Naive thymus-derived CD8-positive, alpha-beta T cell (primary cell): ENCODE results near the gene SPDYE4. TPM values are rescaled to one million over a fixed set of nuclear protein-coding genes. Genes with fewer than 3 reads are reported as not detected.
A peak's percentile ranks its signal among the peaks of the same experiment; 100 is the strongest.

Experiments
- ATAC-seq, 2 donors: fragments of 150-1000 bp; cut with Tn5 transposase in 1 of 2; sonication (Bioruptor Pico), chemical (Tn5 transposase) in 1 of 2; 1 replicate in 1 of 2; 2 replicates in 1 of 2; pipeline ENCODE4 v1.10.0; 2021; ENCODE audit warnings: mild to moderate bottlenecking in 2 of 2, moderate library complexity in 2 of 2
- POLR2A ChIA-PET: fragments of 350-600 bp; sonication (Branson Sonifier 250); formaldehyde crosslinking; loops from one replicate; lab custom pipeline; 2021; ENCODE audit warnings: antibody characterized with exemption; lab: Charles Lee
- DNase-seq, 10 donors: peaks; one replicate each; pipeline versions ENCODE4 v3.0.0 to v3.0.0-alpha.2; 2020 to 2022
- H3K27ac Mint-ChIP-seq, 10 donors: one replicate each; pipeline ENCODE4 v1.8.0; 2020 to 2022; ENCODE audit warnings: mild to moderate bottlenecking in 10 of 10, mixed read lengths in 10 of 10, moderate library complexity in 4 of 10, inconsistent platforms in 1 of 10
- H3K27me3 Mint-ChIP-seq, 5 donors: one replicate each; pipeline ENCODE4 v1.8.0; 2021 to 2022; ENCODE audit warnings: mixed read lengths in 5 of 5
- H3K36me3 Mint-ChIP-seq, 3 donors: one replicate each; pipeline ENCODE4 v1.8.0; 2020 to 2022; ENCODE audit warnings: mixed read lengths in 3 of 3, mild to moderate bottlenecking in 2 of 3, inconsistent platforms in 1 of 3
- H3K4me1 Mint-ChIP-seq, 4 donors: one replicate each; pipeline ENCODE4 v1.8.0; 2021 to 2022; ENCODE audit warnings: mixed read lengths in 4 of 4
- H3K4me3 Mint-ChIP-seq, 10 donors: one replicate each; pipeline ENCODE4 v1.8.0; 2020 to 2022; ENCODE audit warnings: mild to moderate bottlenecking in 10 of 10, mixed read lengths in 10 of 10, moderate library complexity in 6 of 10, inconsistent platforms in 1 of 10
- H3K9me3 Mint-ChIP-seq, 9 donors: one replicate each; pipeline ENCODE4 v1.8.0; 2020 to 2022; ENCODE audit warnings: mixed read lengths in 9 of 9, mild to moderate bottlenecking in 3 of 9, inconsistent platforms in 1 of 9, moderate library complexity in 1 of 9
- polyA plus RNA-seq, 3 donors: library from polyadenylated mRNA; unstranded; fragments of 300-500 nt; fragmentation: Illumina TruSeq; gene quantifications; one replicate each; pipeline ENCODE4 v1.2.3, GENCODE V29; 2021
- total RNA-seq, 8 experiments: library from RNA in 2 of 8; stranded (reverse) in 2 of 8; gene quantifications; one replicate each; pipeline ENCODE4 v1.2.3 and lab custom pipeline; 2021 to 2026

Gene SPDYE4
- total and polyA plus RNA-seq, 5 experiments from 2014 or later, result not detected

- ATAC-seq (no peak), DNase-seq (no peak)
- Mint-ChIP-seq H3K27ac (no peak overlapping the region), H3K9me3 (peaks cover 0 to 22% (median 12%) of the 10 kb centered on the region in 9 donors), H3K4me1 (no peaks in the 10 kb centered on the region), H3K27me3 (peaks cover 8 to 28% (median 12%) of the 10 kb centered on the region in 5 donors), H3K36me3 (peaks cover 0 to 20% (median 14%) of the 10 kb centered on the region in 3 donors), H3K4me3 (no peak overlapping the region)
- POLR2A ChIA-PET, result no interaction called here
Measured at GRCh38 chr17:8776248-8776647, 17.9 kb upstream of the SPDYE4 start.

DNA sequence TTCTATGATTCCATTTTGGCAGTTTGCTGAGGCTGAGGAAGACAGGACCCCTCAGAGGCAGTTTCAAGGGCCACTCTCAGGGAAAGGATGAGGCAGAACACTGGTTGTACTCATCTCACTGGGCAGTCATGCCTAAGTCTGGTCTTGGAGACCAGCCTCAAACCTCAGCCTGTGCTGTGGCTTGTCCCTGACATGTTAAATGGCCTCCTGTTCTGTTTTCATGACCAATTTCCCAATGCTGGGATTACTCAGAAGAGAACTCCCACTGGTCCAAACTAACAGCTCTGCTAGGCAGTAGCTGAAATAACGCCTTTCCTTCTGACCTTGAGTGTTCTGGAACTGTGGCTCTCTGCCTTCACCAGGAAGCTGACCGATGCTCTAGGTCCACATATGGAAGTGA, 8.4 kb upstream of the SPDYE4 start:
- H3K4me1 Mint-ChIP-seq, result no peaks in the 10 kb centered on the region
- peaks cover 3 to 13% (median 8%) of the 10 kb centered on the region in 5 donors for H3K27me3 Mint-ChIP-seq
- no peaks in the 10 kb centered on the region for H3K36me3 Mint-ChIP-seq
- H3K9me3 Mint-ChIP-seq, result peaks cover 0 to 3% (median 0%) of the 10 kb centered on the region in 9 donors
- H3K4me3 Mint-ChIP-seq, result no peak overlapping the region
- ATAC-seq (no peak), DNase-seq (no peak)
- POLR2A ChIA-PET, result interaction anchor here (0.6 kb wide), 1 partner anchor 26 kb away, joined by 3 read pairs; no protein-coding TSS in a partner anchor
- H3K27ac Mint-ChIP-seq, result no peak overlapping the region

DNA sequence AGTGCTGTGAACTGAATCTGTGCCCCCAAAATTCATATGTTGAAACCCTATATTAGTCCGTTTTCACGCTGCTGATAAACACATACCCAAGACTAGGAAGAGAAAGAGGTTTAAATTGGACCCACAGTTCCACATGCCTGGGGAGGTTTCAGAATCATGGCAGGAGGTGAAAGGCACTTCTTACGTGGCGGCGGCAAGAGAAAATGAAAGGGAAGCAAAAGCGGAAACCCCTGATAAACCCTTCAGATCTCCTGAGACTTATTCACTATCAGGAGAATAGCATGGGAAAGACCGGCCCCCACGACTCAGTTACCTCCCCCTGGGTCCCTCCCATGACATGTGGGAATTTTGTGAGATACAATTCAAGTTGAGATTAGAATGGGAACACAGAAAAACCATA, 3.7 kb upstream of the SPDYE4 start:
- no peak for ATAC-seq
- peaks cover 0 to 3% (median 0%) of the 10 kb centered on the region in 9 donors for H3K9me3 Mint-ChIP-seq
- H3K27me3 Mint-ChIP-seq, result peaks cover 0 to 13% (median 6%) of the 10 kb centered on the region in 5 donors
- DNase-seq, result no peak
- no peaks in the 10 kb centered on the region for H3K4me1 Mint-ChIP-seq
- H3K27ac Mint-ChIP-seq, result peak overlapping the region in 1 of 10 donors; percentile 1
- POLR2A ChIA-PET, result no interaction called here
- no peak overlapping the region for H3K4me3 Mint-ChIP-seq
- H3K36me3 Mint-ChIP-seq, result no peaks in the 10 kb centered on the region

DNA sequence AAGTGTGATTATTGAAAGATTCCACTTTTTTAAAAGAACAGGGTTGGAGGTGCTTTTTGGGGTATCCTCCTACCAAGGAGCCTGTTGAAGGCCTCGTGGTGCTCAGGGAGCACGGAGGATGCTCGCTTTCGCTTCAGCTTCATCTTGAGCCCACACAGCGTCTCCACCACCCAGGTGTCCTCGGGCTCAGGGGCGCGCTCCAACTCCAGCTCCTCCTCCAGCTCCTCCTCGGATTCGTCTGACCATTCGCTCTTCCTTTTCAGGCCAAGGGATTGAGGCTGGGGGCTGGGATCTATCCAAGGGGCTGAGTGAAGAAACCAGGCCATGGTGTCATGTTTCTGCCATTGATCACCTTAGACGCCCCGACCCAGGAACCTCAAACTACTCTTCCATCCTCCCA, 1.2 kb downstream of the SPDYE4 start:
- Mint-ChIP-seq H3K4me3 (no peak overlapping the region), H3K9me3 (no peaks in the 10 kb centered on the region), H3K27ac (no peak overlapping the region), H3K27me3 (peaks cover 6 to 32% (median 14%) of the 10 kb centered on the region in 5 donors), H3K4me1 (peaks cover 0 to 3% (median 0%) of the 10 kb centered on the region in 4 donors), H3K36me3 (no peaks in the 10 kb centered on the region)
- ATAC-seq (no peak), DNase-seq (no peak)
- POLR2A ChIA-PET, result no interaction called here

DNA sequence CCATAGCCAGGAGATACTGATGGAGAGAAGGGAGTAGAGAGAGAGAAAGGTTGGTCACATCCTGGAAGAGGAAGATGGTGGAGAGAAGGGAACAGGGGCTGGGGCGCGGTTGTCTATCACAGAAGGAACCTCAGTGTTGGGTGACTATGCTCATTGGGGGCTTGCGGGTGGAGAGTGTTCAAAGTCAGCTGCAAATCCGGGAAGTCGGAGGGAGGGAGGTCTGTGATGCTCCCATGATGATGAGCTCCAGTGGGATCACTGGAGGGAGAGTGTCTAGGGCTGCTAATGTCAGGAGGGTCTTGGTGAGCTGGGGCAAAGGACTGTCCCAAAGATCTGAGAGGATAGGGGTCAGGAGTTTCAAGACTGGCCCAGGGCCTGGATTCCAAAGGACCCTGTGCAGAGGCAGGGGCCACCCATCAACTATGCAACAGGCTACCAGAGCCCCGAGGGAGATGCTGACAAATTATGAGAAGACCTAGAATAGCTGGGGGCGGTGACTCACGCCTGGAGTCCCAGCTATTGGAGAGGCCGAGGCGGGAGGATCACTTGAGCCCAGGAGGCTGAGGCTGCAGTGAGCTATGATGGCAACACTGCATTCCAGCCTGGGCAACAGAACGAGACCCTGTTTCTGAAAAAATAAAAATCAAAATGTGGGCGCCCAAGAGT, 2.6 kb downstream of the SPDYE4 start:
- peak overlapping the region in 1 of 10 donors; percentile 5 for H3K27ac Mint-ChIP-seq

DNA sequence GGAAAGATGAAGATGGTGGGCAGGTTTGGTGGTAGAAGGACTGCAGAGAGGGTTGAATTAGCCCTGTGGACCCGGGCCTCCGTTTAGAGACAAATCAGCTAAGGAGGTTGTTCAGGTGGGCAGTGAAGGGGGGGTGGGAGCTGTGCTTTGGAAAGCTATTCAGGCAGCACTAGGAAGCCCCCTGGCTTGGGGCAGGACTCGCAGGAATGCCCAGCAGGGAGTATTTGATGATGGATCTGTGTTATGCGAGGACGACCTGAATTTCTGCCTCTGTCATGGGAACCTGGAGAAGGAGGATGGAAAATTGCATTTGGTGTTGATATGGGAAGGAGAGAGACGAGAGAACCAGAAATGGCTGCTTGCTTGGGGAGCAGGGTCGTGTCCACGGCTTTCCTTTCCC, 3.5 kb downstream of the SPDYE4 start:
- H3K9me3 Mint-ChIP-seq, result no peaks in the 10 kb centered on the region
- H3K4me1 Mint-ChIP-seq, result peaks cover 0 to 3% (median 0%) of the 10 kb centered on the region in 4 donors
- H3K27ac Mint-ChIP-seq, result no peak overlapping the region
- H3K36me3 Mint-ChIP-seq, result no peaks in the 10 kb centered on the region
- POLR2A ChIA-PET, result no interaction called here
- H3K4me3 Mint-ChIP-seq, result no peak overlapping the region
- H3K27me3 Mint-ChIP-seq, result peaks cover 6 to 32% (median 14%) of the 10 kb centered on the region in 5 donors
- DNase-seq (no peak), ATAC-seq (no peak)

More for the DNA sequence above, 2.6 kb downstream of the SPDYE4 start:
- Mint-ChIP-seq H3K36me3 (no peaks in the 10 kb centered on the region), H3K27me3 (peaks cover 6 to 32% (median 14%) of the 10 kb centered on the region in 5 donors), H3K9me3 (no peaks in the 10 kb centered on the region), H3K4me1 (peaks cover 0 to 3% (median 0%) of the 10 kb centered on the region in 4 donors), H3K4me3 (no peak overlapping the region)
- DNase-seq, result no peak
- ATAC-seq, result no peak
- POLR2A ChIA-PET, result no interaction called here

DNA sequence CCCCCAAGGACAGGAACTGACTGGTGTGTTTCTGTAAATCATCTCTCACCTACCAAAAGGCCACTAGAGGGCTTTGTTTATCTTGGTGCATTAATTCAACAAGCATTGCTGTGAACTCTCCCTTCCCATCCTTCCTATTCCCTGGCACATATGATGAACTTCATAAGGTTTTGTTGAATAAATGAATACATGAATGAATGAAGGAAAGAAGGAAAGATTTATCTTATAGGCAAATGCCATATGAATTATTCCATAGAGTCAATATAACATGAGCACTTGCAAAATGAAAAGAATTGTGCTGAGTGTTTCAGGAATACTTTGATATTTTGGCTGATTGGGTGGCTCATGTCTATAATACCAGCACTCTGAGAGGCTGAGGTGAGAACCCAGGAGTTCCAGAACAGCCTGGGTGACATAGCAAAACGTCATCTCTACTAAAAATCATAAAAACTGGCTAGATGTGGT, 4.3 kb downstream of the SPDYE4 start:
- no peak overlapping the region for H3K27ac Mint-ChIP-seq
- H3K27me3 Mint-ChIP-seq, result peaks cover 6 to 32% (median 15%) of the 10 kb centered on the region in 5 donors
- no peak overlapping the region for H3K4me3 Mint-ChIP-seq
- H3K36me3 Mint-ChIP-seq, result no peaks in the 10 kb centered on the region
- POLR2A ChIA-PET, result no interaction called here
- ATAC-seq, result no peak
- H3K9me3 Mint-ChIP-seq, result no peaks in the 10 kb centered on the region
- DNase-seq, result peak in 1 of 10 donors; percentile 11
- H3K4me1 Mint-ChIP-seq, result peaks cover 0 to 3% (median under 1%) of the 10 kb centered on the region in 4 donors

DNA sequence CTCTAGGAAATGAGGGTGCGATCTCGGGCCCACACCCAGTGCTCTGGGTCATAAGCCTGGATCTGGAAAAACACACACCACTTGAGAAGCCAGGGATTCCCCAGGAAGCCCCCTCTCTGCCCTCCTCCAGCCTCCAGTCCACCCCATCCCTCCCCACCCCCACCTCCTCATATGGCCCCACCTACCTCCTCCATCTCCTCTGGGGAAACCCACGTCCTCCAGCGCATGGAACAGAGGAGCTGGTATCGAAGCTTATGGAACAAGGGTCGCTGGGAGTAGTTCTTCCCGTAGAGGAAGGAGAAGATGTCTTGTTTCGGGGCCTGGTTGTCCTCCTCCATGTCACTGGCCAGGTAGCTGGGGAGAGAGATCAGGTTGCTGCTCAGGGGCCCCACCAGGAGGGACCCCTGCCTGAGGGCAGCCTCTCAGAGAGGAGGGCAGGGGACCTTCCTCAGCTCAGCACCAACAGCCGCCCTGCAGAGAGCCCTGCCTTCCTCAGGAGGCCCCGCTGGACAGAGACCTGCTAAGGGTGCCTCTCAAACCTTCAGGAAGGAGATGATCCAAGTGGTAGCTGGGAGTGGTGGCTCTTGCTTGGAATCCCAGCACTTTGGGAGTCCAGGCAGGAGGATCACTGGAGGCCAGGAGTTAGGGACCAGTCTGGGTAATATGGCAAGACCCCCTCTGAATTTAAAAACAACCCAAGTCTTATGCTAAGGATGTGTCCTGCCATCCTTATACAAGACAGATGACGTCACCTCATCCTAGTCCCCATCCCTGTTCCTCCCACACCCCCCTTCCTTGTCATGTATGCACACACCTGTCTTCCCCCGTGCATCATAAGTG, 5.0 kb downstream of the SPDYE4 start:
- peaks cover 0 to 6% (median 2%) of the 10 kb centered on the region in 4 donors for H3K4me1 Mint-ChIP-seq
- H3K27me3 Mint-ChIP-seq, result peaks cover 6 to 32% (median 15%) of the 10 kb centered on the region in 5 donors
- DNase-seq (no peak), ATAC-seq (no peak)
- H3K9me3 Mint-ChIP-seq, result no peaks in the 10 kb centered on the region
- POLR2A ChIA-PET, result no interaction called here
- H3K36me3 Mint-ChIP-seq, result no peaks in the 10 kb centered on the region
- H3K27ac Mint-ChIP-seq, result no peak overlapping the region
- no peak overlapping the region for H3K4me3 Mint-ChIP-seq

DNA sequence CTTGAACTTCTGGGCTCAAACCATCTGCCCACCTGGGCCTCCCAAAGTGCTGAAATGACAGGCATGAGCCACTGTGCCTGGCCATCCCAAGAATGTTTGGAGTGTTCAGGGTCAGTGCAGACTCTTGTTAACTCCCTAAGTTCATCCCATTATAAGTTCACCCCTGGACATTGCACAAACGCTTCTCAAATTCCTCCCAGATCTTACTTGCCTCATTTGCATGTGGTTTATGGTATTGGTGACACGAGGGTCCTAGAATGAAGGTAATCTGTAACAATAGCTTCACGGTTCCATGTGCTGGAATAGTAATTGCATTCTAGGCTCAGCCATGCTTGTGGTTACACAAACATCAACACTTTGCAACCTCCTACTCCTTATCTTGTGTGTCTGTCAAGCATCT, 8.7 kb downstream of the SPDYE4 start:
- Mint-ChIP-seq H3K4me3 (no peak overlapping the region), H3K9me3 (no peaks in the 10 kb centered on the region), H3K27ac (no peak overlapping the region), H3K4me1 (peaks cover 8 to 23% (median 14%) of the 10 kb centered on the region in 4 donors), H3K36me3 (no peaks in the 10 kb centered on the region), H3K27me3 (peaks cover 0 to 5% (median 2%) of the 10 kb centered on the region in 5 donors)
- POLR2A ChIA-PET, result no interaction called here
- ATAC-seq (no peak), DNase-seq (no peak)

- H3K27ac Mint-ChIP-seq, result peak overlapping the region in 6 of 10 donors; percentile 52 to 88 (median 74)
- peak overlapping the region in 2 of 10 donors; percentile 32 to 39 for H3K4me3 Mint-ChIP-seq
- ATAC-seq, result no peak
- H3K9me3 Mint-ChIP-seq, result no peaks in the 10 kb centered on the region
- H3K27me3 Mint-ChIP-seq, result peaks cover 0 to 1% (median 0%) of the 10 kb centered on the region in 5 donors
- POLR2A ChIA-PET, result interaction anchor here (0.6 kb wide), 1 partner anchor 361 kb away, joined by 3 read pairs; no protein-coding TSS in a partner anchor
- no peaks in the 10 kb centered on the region for H3K36me3 Mint-ChIP-seq
- no peak for DNase-seq
- H3K4me1 Mint-ChIP-seq, result peaks cover 5 to 26% (median 17%) of the 10 kb centered on the region in 4 donors
Measured at GRCh38 chr17:8747742-8748141, 10.6 kb downstream of the SPDYE4 start.

DNA sequence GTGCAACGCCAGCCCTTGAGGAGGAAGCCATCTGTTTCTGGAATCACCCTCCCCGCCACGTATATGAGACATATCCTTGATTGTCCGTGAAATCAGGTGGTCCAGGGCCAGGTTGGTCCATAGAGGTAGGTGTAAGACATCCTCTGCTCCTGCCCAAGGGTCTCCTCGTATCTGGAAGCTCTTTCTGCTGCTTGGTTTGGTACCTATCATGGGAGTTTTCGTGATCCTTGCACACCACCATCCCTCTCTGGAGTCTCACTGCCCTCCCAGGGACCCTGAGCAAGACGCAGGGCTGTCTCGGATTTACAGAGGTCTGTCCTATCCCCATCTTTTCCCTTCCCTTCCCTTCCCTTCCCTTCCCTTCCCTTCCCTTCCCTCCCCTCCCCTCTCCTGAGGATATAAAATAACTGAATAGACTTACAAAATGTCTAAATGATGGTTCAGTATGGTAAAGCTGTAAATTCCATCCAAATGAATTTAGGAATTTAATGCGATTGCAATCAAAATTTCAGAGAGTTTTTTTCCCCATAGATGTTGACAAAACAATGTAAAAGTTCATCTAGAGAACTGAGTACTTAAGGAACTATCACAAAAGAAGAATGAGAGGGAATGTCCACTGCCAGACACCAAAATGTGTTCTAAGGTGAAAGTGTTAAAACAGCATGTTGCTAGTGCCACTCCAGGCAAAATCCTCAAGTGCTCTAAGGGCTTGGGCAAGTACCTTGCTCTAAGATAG, 11.7 kb downstream of the SPDYE4 start:
- H3K4me3 Mint-ChIP-seq, result peak overlapping the region; percentile 85 to 96 (median 92)
- DNase-seq (no peak), ATAC-seq (no peak)
- H3K9me3 Mint-ChIP-seq, result no peaks in the 10 kb centered on the region
- no peaks in the 10 kb centered on the region for H3K36me3 Mint-ChIP-seq
- POLR2A ChIA-PET, result interaction anchor here (1.0 to 1.8 kb wide), 5 partner anchors 310 to 365 kb away, joined by 3 to 9 read pairs (median 7); partner anchors contain the start of gene NDEL1
- H3K27me3 Mint-ChIP-seq, result peaks cover 0 to 1% (median 0%) of the 10 kb centered on the region in 5 donors
- peaks cover 5 to 28% (median 17%) of the 10 kb centered on the region in 4 donors for H3K4me1 Mint-ChIP-seq
- H3K27ac Mint-ChIP-seq, result peak overlapping the region; percentile 77 to 98 (median 94)
